Lung microvascular endothelial cell (primary cell): ENCODE data around the gene ITGA4. TPM values are rescaled to one million over a fixed set of nuclear protein-coding genes. Genes with fewer than 3 reads are reported as not detected.

Source experiments
- DNase-seq, 2 donors: peaks; one replicate each; pipeline versions ENCODE4 v3.0.0 to v3.0.0-alpha.2; 2010; ENCODE audit warnings: low read depth in 2 of 2
- total RNA-seq: library from RNA; depleted of rRNA; stranded (reverse); fragments of >200 nt; gene quantifications from 2 replicates; pipeline ENCODE4 v1.2.1, GENCODE V29; 2014

Gene ITGA4
- total RNA-seq, 1 donor from 2014 or later = 0.20 TPM

DNA sequence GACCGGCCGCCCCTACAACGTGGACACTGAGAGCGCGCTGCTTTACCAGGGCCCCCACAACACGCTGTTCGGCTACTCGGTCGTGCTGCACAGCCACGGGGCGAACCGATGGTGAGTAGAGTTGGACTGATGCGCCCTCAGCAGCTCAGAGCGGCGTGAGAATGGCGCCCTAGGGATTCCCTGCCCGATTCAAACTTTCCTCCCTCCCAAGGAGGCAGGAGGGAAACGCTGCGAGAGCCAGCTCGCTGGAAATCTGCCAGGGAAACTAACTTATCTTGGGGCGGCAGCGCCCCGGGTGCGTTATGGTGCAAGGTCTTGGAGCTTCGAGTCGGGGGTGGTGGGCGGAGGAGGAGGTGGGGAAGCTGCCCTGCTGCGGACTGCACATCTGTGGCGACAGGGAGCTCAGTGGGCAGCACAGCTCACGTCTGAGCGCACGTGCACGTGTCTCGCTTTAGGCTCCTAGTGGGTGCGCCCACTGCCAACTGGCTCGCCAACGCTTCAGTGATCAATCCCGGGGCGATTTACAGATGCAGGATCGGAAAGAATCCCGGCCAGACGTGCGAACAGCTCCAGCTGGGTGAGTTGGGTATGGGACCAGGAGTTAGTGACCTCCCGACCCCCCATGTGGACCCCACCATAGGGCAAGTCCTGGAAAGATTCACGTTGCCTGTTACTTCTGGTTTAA, 697 bp downstream of the ITGA4 start:
- DNase-seq = peak; percentile 12 to 28

DNA sequence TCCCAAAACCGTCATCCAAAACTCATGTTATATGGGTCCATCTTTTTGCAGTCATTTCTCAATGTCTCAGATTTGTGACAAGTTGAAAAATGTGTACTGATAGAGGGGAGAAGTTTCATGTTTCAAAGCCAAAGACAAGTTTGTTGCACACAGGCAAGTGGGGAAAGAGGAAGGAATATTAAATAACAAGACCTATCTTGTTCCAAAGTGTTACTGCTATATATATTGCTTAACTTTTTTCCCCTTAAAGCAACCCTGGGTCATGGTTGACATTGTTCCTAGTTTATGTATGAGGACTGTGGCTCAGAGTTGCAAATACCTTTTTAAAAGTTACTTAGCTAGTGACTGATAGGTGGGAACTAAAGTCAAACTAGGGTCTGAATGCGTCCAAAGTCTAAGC, 1.7 kb downstream of the ITGA4 start:
- DNase-seq = no peak

DNA sequence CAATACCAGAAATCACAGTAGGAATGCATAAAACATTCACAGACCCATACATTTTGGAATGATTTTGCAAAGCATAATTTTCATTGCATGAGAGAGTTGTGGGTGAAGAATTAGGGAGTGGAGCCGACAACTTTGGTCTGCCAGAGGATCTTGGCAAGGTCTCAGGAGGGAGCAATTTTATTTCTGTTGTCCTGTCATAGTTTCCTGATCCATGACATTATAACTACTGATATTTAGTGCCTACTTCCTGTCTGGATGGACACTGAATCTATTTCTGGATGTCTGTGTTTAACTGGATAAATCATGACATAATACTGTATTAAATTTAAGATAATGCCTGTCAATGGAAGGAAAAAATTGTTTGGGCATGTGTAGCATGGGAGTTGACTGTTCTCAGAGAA, 2.4 kb downstream of the ITGA4 start:
- DNase-seq = peak; percentile 5 to 25

DNA sequence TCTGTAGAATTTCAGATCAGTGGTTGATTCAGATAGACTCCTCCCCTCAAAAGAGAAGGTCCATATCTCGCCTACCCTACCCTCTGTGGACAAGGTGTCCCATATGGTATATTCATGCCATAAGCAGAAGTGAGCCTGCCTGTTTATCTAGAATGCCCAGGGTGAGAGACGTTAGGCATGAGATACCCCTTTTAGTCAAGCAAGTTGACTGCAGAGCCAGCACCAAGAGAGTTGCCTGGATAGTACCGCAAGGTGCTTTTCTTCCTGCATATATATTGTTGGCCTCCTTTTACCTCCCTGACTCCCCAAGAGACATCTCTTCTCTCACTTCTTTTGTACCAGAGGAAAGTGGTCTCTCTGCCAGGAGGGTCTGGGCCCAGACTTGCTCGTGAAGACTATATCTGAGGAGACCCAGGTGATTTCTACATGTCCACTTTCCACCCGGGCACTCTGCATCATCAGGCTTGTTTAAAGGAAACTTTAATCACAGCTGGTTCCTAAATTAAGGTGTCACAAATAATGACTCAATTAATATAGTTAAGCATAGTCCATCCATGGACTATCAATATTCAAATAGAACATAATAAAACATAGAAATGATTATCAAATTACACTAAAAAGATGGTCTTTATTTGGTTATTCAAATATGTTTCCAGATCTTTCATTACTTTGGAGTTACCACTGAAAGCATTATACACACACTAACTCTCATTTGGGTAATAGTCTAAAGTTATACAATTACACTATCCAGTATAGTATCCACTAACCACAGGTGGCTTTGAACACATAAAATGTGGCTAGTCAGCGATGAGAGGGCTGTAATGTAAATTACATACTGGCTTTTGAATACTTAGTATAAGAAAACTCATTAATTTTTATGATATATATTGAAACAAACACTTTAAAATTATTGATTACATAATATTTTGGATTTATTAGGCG, 4.1 kb downstream of the ITGA4 start:
- DNase-seq = no peak

DNA sequence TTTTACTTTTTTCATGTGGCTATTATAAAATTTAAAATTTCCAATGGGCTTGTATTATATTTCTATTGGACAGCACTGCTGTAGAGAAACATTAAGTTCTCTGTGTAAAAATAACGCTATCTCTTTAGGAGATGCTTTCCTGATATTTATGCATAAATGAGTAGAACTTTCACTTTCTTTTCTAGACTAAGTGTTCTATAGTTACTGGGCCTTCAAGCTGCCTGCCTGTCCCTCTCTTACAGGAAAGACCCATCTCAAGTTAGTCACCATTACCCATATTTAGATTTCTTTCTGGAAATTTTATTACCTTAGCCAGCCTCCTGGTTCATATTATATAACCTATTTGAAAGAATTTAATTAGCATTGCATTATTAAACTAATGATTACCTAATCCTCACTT, 4.8 kb downstream of the ITGA4 start:
- no peak for DNase-seq

DNA sequence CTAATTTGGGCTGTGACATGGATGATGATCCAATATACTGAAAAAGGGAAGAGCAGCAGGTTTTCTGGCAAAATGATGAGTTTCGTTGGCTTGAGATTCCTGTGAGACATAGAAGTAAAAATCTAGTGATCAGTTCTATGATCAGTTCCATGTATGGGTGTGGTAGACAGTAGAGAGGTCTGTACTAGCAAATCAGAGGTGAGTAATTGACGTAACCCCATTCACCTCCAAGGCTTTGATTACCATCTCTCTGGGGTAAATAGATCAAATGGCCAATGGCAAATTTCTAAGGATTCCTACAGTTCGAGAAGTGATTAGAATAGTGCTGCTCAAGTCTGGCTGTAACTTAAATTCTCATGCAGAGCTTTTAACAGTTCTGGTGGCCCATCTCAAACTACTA, 6.4 kb downstream of the ITGA4 start:
- no peak for DNase-seq

DNA sequence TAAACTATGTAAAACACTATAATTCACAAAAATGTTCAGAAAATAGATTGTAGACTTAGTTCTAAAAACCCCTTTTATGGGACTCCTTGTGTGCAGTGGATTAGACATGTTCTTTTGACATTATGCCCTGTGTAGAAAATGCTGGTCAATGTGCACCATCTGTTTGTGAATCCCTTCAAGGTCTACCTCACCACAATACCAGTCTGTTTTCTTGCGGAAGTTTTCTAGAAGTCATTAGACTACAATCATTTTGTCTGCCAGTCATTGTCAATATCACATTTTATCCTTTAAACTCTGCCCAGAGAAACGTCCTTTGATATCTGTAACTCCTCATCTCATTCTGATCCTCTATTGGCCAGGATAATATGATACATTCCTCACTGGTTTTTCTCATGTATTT, 7.8 kb downstream of the ITGA4 start:
- no peak for DNase-seq

DNA sequence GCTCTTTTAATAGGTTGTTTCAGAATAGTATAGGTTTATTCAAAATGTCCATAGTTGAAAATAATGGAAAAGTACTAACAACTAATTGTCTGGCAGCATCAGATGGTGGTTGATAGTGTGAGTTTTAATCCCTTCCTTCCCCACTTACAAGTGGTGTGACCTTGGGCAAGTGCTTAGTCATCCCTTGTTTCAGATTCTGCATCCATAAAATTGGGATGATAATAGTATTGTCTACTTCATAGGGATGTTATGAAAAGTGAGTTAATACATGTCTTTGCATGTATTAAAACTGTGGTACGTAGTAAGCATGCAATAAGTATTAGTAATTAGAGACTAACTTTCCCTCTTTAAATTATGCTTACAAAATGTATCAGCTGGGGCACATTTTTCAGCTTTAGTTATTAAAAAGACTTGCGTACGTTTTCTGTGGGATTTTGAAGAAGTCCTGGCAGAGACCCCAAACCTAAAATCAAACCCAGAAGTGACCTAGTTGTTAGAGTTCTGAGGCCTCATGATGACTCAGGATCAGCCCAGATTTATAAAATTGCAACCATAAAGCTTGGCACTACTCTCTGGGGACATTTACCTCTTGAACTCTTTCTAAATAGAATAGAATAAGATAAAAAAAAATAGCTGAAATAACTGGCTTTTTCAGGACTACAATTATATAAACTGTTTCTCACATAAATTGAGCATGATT, 8.6 kb downstream of the ITGA4 start:
- DNase-seq = no peak

DNA sequence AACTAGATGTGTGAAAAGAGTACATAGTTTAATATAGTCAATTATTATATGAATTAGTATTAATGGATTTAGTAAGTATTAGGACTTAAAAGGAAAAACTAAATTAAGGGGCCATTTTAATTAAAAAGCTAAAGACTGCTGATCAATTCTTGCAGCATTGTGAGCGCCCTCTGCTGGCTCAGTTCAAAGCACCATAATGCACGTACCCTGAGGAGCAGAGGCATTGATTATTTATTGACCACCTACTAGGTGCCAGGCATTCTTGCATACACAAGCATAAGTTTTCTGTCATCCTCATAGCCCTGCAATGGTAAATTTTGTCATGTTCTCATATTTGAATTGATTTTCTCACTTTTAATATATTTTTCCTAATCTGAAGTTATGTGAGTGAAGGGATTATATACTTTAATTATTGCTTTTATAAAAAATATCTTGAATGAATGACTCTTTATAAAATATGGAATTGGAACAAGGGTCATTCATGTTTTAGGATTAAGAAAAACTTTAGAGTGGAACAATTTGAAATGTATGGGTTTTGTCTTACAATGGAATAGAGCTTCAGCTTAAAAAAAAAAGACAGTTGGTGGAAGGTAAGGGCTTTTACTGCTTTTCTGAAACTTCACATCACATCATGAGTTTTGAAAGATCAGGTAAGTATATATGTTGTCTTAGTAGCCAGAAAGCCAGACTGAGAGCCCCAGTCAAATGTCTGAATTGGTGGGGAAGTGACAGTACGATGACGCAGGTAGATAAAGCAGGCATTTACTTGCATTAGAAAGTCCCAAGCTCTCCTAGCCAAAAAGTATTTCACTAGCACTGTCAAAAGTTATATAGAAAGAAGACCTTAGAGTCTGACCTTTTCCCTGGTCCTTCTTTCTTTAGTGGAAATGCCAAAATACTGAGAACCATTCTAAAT, 9.7 kb downstream of the ITGA4 start:
- peak; percentile 66 to 74 for DNase-seq

DNA sequence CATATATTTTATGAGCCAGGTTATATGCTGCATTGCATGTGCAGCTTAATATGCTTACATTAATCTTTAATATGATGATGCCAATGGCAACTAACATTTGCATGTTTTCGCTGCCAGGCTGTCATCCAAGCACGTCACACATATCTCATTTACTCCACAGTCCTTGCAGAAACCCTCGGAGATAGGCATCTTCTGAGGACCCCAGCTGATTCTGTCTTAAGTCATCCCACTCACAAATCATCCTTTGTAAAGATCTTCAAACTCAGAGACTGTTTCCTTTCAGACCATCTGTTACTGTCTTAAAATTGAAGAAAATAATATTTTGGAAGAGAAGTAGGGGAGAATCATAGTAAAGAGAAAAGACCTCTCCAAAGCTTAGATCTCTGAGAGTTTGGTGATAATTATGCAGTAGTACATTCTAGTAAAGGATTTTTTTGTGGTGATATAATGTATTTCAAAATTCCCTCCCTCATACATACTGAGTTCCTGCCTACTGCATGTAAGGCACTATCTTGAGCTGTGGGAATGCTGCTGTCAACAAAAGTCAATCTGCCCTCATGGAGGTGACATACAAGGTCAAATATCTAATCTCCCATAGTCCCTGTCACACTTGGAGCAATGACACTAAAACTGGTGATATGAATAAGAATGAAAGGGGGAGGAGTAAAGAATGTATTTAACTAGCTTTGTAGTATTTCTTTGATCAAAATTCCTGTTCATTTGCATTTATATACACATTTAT, 11.0 kb downstream of the ITGA4 start:
- no peak for DNase-seq

DNA sequence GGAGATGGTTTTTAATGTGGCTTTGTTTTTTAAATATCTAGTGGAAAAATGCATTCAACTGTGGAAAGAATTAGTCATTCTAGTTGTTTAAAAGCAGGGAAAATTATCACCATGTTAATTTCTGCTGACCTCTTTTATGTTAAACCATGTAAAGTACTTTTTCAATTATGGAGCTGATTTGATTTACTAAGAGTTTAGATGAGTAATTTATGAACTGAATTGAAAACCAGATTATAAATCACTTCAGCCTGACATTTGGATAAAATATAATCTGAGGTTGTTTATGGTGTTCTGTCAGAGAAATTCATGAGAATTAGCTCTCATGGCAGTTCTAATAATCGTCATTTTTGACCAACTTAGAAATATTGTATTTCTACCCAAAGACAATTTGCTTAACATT, 11.6 kb downstream of the ITGA4 start:
- DNase-seq = no peak

DNA sequence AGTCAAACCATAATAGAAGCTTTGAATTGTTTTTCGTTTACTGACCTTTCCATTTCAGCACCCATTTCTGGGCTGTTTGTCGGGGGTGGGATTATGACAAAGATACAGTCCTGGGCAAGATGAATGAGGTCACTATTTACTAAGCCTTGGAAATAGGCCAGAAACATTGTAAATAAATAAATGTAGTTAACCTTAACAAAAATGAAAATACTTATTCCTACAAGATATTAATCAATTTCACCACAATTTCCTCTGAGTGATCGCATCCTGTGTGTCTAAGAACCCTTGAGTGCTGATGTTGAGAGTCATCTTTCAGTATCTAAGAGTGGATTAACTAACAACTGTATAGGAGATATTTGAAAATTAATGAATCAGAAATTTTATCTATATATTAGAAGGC, 14.0 kb downstream of the ITGA4 start:
- peak in 1 of 2 donors; percentile 51 for DNase-seq

DNA sequence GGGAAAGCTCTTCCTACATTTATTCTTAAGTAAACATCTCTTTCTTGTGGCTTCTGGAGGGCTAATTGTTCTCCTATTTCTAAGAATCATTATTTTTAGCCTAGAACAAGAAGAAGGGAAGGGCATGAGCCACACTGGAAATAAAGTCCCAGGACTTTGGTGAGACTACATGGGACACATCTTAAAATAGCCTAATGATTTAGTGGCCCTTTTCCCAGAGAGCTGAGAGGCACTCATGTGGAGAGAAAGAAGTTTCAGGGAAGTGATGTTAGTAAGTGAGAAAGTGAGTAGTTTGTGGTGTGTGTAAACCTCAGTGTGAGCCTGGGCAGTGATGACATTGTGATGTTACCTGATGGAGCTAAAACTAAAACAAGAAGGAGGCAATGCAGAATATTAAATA, 14.6 kb downstream of the ITGA4 start:
- peak in 1 of 2 donors; percentile 16 for DNase-seq

DNA sequence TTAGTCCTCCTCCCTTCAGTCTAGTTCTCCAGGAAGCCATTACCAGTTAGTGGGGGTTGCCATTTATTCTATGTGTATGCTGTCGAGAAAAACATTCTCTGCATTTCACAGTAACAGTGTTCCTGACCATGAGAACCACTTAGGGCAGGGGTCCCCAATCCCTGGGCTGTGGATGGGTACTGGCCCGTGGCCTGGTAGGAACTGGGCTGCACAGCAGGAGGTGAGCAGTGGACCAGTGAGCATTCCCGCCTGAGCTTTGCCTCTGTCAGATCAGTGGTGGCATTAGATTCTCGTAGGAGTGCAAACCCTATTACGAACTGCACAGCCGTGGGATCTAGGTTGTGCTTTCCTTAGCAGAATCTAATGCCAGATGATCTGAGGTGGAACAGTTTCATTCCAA, 15.8 kb downstream of the ITGA4 start:
- DNase-seq = no peak

DNA sequence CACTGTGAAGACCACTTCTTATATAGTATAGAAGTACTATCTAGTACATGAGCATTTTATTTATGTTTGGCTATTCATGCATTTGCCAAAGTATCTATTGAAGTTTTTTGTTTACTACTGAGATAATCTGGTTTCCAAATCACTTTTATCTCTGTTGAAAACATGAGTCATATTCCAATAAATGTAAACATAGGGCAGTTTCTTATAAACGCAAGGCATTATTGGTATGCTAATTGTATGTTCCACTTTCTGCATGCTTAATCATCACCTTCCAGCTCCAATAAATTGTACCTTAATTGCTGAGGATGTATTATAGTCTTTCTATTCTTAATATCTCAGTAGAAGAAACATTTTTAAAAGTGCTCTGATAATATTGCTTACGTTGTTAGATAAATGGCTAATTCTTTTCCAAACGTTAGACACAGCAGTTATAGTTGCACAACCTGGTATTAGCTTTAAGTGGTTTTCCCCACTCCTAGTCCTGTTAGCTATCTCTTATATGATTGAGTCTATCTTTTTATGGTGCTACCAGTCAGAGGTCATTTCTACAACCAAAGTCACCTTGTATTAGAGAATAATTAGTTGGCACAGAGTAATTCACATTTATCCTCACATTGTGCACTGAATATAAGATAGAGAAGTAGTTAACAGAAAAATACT, 17.2 kb downstream of the ITGA4 start:
- DNase-seq = no peak

DNA sequence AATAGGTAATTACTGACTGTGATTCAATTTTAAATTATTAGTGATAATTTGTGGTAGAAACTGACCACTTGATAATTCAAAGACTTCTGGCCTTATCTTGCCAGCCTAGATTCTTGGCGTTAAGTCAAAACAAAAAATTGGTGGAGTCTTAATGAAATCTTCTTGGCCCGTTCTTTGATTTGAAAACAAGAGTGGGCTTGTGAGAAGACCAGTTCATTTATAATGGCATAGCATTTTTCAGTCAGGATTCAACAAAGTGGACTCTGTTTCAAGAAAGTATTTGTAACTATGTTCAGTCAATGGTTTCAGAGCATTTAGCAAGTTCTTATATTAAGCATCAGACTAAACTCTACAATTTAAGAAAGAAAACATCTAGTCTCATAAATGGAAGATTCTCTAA, 26.0 kb downstream of the ITGA4 start:
- DNase-seq = no peak

DNA sequence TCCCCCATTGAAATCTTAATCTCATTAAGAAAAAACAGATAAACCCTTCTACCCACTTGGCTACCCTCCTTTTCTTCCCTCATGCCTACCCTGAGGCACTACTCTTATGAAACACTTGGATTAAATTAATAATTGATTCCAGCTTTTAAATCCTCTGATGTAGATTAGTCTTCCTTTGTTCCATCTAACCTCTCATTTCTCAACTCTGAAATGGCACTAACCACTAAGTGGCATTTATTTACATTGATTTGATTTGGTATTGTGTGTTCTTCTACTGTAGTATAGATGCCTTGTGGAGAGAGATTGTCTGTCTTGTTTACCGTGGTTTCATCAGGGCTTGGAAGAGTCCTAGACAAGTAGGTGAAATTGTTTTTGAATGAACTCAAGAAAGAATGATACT, 26.7 kb downstream of the ITGA4 start:
- no peak for DNase-seq

DNA sequence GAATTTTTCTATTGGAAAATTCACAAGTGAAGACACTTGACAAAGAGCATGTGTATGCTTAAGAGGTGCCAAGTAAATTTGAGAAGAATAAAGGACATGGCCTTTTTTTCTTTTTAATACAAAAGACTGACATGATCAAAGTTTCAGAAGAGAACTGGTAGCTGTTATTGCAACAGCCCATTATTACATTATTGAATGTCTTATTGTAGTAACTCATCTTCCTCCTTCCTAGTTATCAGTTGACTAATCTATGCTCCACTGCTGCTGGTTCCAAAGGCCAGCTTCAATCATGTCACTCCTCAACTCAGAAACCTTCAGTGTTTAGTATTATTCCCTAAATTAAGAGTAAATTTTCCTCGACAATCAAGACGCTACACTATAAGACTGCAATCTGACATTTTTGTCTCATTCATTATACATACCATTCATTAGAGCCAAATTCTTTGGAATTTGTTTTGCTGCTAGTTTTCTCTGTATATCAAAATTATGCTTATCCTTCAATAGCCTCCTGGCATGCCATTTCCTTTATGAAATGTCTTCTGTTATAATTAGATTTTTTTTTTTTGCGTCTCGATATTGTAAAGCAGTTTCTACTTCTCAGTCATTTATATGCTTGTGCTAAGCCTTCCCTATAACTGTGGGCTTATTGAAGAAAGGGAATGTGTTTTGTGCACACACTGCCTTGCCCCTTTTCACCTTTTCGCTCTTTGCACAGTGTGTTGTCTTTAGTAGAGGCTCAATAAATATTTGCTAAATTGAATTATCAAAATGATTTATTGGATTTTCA, 27.9 kb downstream of the ITGA4 start:
- DNase-seq = no peak

DNA sequence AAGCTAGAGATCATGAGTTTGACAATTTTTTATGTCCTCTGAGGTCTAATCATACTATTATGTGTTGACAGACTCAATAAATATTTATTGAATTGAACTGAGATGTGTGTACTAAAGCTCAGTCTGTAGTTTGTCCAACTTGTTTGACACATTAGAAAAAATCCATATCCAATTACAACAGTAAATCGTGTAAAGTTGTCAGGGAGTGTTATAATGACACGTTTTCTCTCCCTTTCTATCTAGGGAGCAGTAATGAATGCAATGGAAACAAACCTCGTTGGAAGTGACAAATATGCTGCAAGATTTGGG, 28.4 kb downstream of the ITGA4 start:
- no peak for DNase-seq
